HG02798 (cell line): Measurements from ENCODE around the gene RGL1.

Experiments used
- ATAC-seq: cut with Tn5 transposase; IDR thresholded peaks from one replicate; pipeline ENCODE4 v1.9.1; 2021; ENCODE audit warnings: mild to moderate bottlenecking; ENCODE audit not compliant: unreplicated experiment, poor library complexity

RGL1 gene

DNA sequence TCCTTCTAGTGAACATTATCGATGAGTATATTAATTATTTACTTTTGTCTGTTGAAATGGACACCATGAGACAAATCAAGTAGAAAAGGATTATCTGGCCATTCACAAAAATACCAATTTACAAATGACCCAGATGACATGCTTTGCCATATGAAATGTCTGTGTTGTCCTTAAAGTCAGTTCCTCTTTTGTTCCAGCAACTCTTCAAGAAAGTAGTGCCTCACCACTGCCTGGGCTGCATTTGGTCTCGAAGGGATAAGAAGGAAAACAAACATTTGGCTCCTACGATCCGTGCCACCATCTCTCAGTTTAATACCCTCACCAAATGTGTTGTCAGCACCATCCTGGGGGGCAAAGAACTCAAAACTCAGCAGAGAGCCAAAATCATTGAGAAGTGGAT, 79.6 kb downstream of the RGL1 start:
- no peak for ATAC-seq

DNA sequence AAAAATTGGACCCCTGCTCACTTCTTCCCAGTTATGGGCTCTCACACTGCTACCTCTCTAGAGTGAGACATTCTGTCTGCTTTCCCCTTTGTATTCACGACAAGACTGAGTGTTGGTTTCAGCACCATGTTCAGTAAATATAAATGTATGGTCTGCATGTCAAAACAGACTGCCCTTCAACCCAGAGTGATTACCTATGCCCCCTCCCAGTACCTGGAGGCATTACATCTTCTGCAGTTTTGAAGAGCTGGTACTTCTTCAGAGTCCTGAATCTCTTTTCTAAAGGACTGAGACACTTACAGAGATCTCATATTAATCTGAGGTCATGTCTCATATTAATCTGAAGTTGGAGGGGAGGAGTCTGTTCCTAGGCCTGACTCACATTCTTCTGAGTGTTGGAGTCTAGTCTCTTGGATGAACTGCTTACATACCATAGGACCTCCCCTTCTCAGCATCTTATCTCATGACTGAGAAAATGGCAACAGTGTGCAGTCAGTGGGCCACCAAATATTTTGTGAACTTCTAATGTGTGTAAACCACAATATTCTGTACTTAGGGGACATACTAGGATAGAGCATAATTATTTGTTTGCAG, 80.3 kb downstream of the RGL1 start:
- no peak for ATAC-seq

DNA sequence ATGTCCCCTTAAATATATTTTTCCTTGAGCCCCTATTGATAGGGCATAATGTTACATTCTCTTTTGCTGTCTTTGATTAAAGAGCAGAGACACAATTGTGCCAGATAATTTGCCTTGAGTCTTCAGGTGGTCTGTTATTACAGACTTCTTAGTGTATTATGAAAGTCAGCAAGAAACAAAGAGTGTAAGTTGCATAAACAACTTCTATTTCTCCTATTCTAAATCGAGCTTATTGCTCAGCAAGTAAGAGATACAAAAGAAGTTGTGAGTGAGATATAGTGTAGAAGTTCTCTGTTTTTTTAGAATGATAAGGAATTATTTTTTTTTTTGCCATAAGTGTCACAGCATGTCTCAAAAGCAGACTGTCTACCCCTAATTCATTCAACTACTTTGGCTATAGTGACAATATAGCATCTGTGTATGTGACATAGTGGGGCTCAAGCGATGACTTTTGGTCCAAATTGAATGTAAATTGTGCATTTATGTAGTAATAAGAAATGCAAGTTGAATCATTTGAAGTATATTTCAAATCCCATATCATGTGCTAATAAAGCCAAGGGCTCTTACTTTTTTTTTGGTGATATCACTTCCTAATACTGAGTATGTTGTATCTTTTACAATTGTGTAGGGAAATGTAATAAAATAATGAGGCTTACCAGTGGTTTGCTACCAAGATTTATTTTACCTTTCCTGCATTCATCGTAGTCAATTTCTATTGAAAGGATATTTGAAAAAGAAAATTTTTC, 81.3 kb downstream of the RGL1 start:
- no peak for ATAC-seq

DNA sequence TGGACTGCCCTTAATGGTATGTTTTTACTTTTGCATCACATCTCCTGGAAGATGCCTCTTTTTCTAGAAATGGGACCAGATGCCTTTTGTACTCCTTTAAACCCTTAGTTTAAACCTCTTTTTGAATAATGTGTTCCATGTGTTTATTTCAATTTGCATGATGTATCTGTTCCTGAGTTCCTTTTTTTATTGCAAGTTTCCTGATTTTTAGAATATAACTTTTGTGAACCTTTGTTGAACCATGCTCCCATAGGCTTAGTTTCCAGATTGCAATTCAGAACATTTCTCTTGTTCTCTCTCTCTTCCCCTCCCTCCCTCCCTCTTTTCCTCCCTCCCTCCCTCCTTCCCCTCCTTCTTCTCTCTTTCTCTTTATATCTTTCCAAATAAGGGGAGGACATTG, 81.9 kb downstream of the RGL1 start:
- ATAC-seq: no peak

DNA sequence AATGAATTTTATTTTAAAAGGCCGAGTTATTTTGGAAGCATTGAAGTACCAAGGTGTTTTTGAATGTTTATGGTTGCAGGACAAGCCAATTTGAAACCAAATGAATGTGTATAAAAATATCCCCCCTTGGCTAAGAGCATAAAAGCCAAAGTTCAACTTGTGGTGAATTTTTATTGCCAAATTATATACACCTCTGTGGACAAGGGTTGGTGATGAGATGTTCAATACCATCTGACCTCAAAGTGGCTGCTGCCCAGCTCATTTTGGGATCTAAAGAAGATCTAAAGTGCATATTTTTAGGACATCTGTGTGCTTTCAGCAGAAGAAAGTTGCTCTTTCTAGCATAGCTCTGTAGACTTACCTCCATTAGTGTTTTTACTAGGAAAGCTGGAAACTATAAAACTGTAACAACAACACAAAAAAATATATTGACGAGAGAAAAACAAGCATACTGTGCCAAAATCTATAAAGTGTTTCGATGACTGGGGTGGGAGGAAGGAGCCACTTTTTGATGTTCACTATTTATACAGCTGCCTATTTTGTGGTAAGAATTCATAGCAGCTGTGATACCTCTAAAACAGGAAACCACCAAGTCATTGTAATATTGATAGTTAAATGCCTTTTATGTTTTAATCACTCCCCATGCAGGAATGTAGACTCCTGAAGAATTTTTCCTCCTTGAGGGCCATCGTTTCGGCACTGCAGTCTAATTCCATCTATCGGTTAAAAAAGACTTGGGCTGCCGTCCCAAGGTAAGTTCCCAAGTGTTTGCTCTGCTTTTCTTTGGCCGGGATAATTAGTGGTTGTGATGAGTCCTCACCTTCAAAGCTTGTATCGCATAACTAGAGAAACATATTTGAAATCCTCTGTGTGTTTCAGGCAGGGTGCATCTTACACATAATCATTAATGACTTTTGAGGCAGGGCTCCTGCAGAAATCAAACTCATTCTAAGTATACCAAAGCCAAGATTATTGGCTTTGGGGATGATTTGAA, 83.2 kb downstream of the RGL1 start:
- no peak for ATAC-seq

DNA sequence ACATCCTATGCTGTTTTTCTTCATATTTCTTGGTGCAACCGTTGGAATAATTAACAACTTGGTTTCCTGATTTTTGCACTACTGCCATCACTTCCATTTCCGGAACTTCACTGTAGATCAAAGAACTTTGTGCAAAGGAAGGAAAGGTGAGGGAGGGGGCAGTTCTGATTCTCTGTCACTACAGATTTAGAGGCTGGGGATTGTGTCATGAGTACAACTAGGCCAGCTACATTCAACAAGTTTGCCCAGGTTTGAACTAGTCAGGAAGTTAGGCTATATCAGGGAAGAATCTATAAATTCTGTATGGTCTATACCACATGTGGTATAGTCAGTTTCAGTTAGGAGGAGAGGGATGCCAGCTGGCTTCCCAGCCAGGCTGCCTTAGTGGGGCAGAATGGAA, 84.2 kb downstream of the RGL1 start:
- no peak for ATAC-seq

DNA sequence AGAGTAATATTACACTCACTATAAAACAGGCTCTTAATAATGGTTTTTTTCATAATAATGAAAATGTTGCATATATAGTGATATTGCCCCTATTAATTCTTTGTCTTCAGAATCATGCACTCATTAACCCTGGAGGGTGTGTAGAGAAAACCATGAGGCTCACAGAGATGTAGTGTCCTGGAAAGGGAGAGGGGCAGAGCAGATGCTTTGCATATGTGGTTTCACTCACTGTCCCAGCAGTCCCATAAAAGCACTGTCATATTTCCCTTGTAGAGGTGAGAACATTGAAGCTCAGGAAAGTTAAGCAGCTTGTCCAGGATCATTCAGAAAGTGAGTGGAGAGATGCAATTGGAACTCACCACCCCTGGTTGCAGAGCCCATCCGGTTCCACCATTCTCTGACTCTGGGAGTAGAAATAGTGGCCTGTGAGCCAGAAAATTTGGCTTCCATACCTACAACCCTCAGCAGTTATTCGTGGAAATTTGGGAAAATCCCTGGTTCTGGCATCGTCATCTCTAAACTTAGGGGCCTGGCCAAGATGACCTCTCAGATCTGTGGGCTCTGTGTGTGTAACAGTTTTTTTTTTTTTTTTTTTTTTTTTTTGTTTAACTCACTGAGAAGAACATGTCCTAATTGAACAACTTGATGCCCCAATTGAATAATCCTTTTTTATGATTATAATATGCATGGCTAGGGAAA, 86.4 kb downstream of the RGL1 start:
- peak; percentile 78 for ATAC-seq

DNA sequence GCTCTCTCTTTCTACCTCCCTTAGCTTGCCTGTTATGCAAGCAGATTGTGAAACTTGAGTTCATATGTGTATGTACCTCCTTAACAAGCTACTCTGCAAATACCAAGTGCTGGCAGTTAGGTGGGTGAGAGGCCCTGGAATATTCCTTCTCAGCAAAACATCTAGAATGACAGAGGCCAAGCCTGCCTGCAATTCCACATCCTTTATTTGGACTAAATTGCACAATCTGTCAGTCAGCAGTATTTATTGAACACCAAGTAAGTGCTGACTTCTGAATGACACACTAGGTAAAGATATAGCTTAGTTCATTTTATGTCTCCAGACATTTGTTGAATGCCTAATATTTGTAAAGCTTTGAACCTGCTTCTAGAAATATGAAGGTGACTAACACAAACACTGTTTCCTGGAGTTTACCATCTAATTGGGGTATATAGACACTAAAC, 87.5 kb downstream of the RGL1 start:
- ATAC-seq: no peak

DNA sequence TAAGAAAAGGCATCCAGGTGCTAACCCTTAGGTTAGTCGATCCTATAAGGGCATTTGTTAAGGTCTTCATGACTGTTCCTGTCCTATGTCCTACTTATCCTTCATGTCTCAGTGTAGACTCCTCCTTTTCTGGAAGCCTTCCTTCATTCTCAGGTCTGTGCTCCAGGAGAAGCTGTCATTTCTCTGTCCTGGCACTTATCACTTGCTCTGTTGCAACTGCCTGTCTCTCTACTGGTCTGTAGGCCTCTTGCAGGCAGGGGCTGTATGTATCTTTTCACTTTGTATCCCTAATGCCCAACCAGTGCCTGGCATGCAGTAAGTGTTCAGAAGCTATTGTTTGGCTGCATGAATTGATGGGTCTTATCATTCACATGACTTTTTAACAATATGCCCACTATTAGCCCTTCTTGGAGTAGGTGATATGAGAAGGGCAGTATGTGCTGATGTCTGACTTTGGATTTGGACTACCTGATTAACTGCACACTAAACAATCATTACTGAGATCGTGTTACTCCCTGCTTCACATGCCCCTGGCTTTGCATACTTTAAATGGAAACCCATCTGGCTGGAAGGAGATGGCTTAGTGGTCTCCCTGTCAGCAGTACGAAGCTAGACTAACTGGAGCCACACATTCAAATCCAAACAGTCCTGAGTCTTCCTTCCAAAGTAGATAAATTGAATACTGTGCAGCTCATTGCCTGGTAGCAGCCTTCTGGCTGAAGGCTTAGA, 88.8 kb downstream of the RGL1 start:
- ATAC-seq: no peak

DNA sequence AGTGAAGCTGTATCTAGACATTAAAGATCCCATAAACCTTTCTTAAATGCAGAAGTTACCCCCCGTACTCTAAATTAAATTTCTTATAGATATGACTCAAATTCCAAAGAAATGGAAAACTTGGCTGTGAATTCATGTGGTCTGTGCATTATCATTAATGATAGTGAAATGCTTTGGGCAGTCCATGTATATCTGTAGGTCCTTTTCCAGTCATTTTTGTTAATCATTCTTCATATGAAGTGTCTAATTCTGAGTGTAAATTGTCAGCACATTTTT, 89.3 kb downstream of the RGL1 start:
- ATAC-seq: no peak

DNA sequence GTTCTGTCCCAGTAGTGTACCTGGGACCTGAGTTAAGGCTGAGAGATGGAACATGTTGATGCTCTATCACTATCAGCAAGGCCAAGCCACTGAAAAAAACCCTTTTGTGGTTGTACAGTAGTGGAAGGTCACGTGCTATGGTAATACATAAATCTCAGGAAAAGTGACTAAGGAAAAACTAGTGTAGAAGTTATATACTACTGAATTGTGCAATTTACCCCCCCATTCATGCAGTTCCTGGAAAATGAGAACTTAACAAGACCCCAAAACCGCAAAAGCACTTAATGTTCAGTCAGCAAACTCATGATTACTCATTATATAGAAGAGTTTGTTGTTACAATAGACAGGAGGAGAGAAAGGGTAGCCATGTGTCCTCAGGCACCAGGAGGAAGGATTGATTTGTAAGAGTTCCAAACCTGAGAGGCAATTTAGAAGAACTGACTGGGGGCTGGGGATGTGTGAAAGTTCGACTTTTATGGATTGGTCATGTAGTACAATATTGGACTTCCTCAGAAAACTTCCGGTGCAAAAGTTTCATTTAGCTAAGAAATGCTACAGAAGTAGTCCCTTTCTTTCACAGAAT, 91.6 kb downstream of the RGL1 start:
- no peak for ATAC-seq

DNA sequence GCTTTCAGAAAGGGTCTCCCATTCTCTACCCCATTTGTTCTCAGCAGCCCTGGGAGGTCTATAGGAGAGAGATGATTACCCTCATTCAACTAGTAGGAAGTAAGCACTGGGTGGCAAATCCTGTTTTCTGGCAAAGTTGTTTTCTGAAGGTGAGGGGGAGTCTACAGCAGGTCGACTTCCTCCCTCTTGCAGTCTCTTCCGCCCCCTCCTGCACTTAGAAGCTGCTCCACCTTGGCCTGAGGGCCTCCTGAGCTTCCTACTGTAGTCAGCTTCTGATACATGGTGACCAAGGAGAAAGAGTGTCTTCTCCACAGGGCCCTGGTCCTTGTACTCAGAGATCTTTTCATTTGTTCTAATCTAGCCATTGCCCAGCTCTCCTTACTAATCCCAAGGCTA, 93.1 kb downstream of the RGL1 start:
- ATAC-seq: peak; percentile 21

DNA sequence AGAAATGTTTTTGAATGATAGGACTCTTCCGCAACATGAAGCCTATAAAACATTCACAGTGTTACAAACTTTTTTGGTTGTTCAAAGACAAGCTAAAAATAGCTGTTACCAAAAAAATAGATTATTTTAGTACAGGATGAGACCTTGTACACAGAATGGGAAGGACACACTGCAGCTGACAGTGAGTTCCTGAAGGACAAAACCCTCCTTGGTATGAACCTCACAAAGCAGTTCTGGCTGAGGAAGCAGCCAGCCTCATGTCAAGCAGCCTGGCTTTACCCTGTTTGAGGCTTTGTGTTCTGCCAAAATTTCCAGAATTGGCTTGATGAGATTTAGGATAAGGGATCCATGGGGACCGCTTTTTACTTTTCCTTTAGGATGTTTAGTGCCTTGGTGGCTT, 93.7 kb downstream of the RGL1 start:
- ATAC-seq: no peak

DNA sequence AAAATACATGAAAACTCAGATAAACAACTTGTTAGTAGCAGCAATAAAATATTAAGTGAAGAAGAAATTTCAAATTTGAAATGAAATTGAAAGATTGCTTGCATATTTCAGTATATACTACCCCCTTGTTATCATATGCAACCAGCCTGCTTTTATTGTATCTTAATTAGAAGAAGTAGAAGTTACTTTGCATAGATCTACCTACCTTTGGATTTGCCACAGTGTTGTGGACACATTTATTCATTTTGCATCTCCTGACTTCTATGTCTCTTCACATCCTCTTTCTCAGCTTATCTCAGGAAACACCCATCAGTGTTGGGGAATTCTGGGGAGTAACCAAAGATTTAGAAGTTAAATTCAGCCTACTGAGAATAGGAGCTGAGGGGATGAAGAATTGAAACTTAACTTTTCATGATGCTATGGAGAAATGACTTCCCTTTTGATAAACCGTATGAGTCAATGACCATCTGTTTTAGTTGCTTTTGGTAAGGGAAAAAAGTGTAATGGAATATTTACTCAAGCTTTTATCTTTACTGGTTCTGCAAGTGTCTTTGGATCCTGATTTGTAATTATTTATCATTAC, 96.9 kb downstream of the RGL1 start:
- no peak for ATAC-seq

DNA sequence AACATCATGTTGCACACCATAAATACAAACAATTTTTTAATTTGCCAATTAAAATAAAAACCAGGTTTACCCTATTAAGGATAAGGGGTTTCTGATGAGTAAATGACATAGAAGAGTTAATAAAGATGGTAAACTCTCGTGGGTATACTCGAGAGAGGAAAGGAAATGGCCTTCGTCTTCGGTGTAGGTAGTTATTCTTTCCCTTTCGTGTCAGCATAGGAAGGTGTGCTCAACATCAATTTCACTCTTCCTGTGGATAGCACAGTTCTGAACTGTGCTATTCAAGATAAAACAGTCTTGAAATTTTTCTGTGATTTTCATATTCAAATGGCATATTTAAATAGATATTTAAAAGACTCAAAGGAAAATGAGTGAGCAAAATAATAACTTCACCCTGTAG, 98.2 kb downstream of the RGL1 start:
- no peak for ATAC-seq

DNA sequence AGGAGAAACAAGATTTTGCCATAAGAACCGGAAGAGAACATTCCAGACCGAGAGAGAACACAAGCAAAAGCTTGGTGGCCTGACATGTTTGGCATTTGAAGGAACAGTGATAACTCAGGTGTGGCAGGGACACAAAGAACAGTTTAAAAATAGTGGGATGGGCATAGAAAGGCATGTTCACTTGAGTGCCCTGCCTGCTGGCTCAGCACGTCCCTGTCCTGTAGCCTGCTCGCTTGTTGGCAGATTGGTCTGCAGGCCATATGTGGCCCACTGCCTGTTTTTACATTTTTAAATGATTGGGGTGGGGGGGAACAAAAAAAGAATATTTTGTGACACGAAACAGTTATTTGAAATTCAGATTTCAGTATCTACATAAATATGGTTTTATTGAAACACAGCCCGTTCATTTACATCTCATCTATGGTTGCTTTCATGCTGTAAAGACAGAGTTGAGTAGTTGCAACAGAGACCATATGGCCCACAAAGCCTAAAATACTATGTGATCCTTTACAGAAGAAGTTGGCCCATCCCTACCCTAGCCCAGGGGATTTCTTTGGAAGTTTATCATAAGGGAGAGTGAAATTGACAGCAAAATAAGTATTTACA, 100.7 kb downstream of the RGL1 start:
- ATAC-seq: no peak

DNA sequence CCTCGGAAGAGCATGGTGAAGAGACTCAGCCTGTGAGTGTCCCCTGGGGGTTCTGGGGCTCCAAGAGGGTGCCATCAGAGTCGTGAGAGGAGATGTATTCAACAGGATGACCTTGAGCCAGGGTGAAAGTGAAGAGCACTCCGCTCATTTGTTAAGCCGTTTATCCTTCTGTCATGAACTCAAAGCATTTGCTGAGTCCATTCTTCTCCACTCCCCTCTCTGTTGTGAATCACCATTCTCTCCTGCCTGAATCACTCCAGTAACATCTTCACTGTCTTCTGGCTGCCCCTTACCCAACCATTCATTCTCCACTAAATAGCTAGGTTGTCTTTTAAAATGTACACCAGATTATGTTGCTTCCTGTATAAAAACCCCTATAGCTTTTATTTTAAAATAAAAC, 102.2 kb downstream of the RGL1 start:
- no peak for ATAC-seq

DNA sequence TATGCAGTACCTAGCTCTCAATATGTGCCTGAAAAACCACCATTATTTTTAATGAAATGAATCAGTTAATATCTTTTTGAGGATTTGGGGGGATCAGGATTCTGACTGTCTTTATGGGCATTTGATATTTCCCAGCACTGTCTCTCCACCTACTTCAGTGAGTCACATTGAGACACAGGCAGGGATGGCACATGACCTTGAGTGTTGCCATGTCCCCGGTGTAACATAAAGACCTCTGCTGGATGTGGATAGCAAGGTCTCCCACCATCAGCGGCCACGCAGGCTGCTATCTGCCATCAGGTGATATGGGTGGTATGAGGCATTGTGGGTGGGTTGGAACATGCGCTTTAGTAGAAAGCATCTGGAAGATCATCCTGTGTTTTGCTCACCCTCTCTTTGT, 103.2 kb downstream of the RGL1 start:
- no peak for ATAC-seq

DNA sequence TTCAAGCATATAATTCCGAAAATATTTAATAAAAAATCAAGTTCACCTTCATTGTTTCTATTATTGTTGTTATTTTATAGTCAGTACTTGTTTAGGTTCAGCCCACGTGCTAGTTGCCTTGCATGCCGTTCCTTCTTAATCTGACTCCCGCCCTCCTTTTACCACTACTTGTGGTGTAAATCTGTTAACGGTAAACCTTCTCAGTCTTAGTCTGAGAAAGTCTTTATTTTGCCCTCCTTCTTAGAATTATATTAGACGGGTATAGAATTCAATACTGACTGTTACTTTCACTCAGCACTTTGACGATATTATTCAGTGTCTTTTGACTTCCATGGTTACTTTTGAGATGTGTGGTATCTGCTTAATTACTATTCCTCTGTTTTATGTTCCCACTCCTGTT, 104.8 kb downstream of the RGL1 start:
- ATAC-seq: no peak
